Upper lobe of right lung (tissue), 1 donor: Measurements from ENCODE around the gene SCN8A. TPM values are rescaled to one million over a fixed set of nuclear protein-coding genes. Genes with fewer than 3 reads are reported as not detected.

Experiments
- ATAC-seq: fragments of 200-7000 bp; cut with Tn5 transposase; one replicate; pipeline ENCODE4 v1.9.1; 2020; ENCODE audit warnings: mild to moderate bottlenecking, moderate library complexity
- DNase-seq: peaks from one replicate; pipeline ENCODE4 v3.0.0-alpha.2; 2020
- H3K27ac ChIP-seq: fragments of 200-600 bp; one replicate; pipeline ENCODE4 v1.8.0; 2022
- H3K27me3 ChIP-seq: fragments of 200-600 bp; one replicate; pipeline ENCODE4 v1.8.0; 2022; ENCODE audit warnings: mild to moderate bottlenecking
- H3K36me3 ChIP-seq: fragments of 200-600 bp; one replicate; pipeline ENCODE4 v1.8.0; 2022
- H3K4me1 ChIP-seq: fragments of 200-600 bp; one replicate; pipeline ENCODE4 v1.8.0; 2022
- H3K4me3 ChIP-seq: fragments of 200-600 bp; one replicate; pipeline ENCODE4 v1.8.0; 2022; ENCODE audit warnings: mild to moderate bottlenecking
- H3K9me3 ChIP-seq: fragments of 200-600 bp; one replicate; pipeline ENCODE4 v1.8.0; 2022
- intact Hi-C: fragments of 100-400 bp; cut with DNase I; formaldehyde crosslinking; loops from one replicate; pipeline ENCODE4 v1.11.0; 2022
- total RNA-seq: library from RNA; stranded (reverse); fragmentation: NEBNext Ultra II Directional; extraction: Animal tissue kit (Norgen Biotek cat#: 25700); gene quantifications from one replicate; pipeline ENCODE4 v1.2.1, GENCODE V29; 2021
- TF ChIP-seq, protein P1 (sequence below): fragments of 200-600 bp; IDR thresholded peaks from one replicate; pipeline ENCODE4 v1.8.0; 2022; ENCODE audit warnings: antibody characterized with exemption
- donor health status: DM: no; HTN: yes; CAD: no; lungs with severe emphysema.

The SCN8A gene
- total RNA-seq, 1 donor from 2014 or later = 1.1 TPM

DNA sequence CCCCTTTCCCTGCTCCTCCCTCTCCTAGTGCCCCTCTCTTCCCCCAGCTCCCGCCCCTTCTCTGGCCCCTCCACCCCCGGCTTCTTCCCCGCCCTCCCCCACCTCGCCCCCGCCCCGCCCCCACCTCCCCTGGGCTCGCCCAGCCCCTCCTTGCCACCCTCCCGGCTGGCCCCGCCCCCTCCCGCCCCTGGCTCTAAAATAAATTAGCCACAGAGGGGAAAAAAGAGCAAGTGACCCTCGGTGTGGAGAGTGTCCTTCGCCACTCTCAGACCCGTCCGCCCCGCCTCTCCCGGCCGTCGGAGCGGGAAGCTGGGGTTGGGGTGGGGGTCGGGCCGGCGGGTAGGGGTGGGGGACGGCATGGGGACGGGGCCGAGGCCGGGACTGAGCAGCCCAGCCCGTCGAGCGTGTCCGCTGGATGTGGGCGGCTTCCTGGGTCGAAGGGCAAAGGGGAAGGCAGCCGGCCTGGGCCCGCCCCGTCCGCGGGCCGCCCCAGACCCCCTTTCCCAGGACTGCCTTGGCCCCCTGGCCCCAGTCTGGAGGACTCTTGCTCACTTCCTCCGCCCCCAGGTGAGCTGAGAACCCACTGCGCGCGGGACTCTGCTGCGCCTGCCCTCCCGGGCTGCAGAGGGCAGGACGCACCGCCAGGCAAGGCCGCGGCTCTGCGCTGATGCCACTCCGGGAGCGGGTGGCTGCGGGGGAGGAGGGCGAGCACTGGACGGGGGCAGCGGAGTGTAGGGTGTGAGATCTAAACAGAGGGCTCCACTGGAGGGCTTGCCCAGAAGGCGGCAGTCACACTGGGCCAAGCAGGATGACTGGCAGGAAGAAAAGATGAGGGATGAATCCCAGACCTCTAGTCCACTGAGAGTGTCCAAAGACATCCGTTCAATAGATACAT lies 258.1 kb downstream of the SCN8A start:
- H3K4me3 ChIP-seq = peak overlapping the region; percentile 56
- ATAC-seq = peak; percentile 15

DNA sequence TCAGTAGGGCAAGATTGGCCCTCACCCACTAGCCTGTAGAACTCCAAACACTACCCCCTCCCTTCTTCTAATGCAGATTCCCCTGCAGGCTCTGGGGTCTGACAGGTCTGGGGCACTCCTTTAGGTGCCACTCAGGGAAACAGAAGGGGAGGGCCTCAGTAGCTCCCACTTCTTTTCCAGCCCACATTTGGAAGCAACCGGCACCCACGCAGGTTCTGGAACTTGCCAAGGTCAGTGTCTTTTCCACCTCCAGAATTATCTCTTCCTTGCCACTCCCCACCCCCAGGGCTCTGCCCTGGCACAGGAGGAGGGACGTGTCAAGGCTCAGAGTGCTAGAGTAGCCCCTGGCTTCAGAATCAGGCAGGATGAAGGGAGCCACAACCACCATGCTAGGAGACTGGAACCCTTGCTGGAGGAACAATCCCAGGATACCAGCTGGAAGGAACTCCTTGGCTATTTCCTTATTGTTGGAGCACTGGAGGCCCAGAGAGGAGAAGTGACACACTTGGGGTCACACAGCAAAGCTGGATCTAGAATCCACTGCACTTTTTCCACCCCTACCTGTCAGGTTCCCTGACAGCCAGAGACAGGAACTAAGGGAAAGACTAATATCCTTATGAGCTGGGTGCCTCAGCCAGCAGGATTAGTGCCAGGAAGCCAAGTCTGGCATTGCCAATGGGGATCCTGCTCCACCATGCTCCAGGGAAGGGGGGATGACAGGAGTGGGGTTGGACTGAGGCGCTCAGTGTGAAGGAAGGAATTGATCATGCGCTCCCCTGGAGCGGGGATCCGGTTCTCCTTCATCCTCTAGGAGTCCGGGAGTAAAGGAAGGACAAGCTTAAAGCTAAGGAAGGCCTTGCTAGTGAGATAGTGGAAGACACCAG lies 259.3 kb downstream of the SCN8A start:
- DNase-seq (no peak), ATAC-seq (no peak)
- TF ChIP-seq, protein P1, sequence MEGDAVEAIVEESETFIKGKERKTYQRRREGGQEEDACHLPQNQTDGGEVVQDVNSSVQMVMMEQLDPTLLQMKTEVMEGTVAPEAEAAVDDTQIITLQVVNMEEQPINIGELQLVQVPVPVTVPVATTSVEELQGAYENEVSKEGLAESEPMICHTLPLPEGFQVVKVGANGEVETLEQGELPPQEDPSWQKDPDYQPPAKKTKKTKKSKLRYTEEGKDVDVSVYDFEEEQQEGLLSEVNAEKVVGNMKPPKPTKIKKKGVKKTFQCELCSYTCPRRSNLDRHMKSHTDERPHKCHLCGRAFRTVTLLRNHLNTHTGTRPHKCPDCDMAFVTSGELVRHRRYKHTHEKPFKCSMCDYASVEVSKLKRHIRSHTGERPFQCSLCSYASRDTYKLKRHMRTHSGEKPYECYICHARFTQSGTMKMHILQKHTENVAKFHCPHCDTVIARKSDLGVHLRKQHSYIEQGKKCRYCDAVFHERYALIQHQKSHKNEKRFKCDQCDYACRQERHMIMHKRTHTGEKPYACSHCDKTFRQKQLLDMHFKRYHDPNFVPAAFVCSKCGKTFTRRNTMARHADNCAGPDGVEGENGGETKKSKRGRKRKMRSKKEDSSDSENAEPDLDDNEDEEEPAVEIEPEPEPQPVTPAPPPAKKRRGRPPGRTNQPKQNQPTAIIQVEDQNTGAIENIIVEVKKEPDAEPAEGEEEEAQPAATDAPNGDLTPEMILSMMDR = no peak

More for the DNA sequence above, 258.1 kb downstream of the SCN8A start:
- H3K4me1 ChIP-seq = peaks cover 33% of the 10 kb centered on the region
- no peaks in the 10 kb centered on the region for H3K9me3 ChIP-seq
- no peaks in the 10 kb centered on the region for H3K36me3 ChIP-seq
- no peak for DNase-seq
- H3K27ac ChIP-seq = peak overlapping the region; percentile 4
- H3K27me3 ChIP-seq = peaks cover 41% of the 10 kb centered on the region
- TF ChIP-seq, protein P1 = no peak
- intact Hi-C loops = no loop called here

DNA sequence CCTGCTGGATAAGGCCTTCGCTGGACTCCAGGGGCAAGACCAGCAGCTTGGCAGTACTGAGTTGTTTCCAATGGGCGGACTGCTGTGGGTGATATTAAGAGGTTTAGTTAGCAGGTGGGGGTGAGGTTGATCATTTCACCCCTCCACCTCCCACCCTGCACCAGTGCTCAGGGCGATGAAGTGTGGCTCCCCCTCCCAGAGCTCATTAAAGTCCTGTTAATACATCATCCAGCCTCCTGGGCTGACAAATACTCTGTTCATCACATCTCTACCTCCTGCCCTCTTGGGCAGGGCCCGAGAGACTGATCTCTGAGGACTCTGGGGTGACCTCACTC lies 259.9 kb downstream of the SCN8A start:
- Histone ChIP-seq H3K36me3 (no peaks in the 10 kb centered on the region), H3K27ac (no peak overlapping the region), H3K27me3 (peaks cover 23% of the 10 kb centered on the region), H3K4me3 (no peak overlapping the region), H3K9me3 (no peaks in the 10 kb centered on the region), H3K4me1 (peaks cover 37% of the 10 kb centered on the region)
- intact Hi-C loops = no loop called here
- ATAC-seq (no peak), DNase-seq (no peak)
- TF ChIP-seq, protein P1 = no peak

More for the DNA sequence above, 259.3 kb downstream of the SCN8A start:
- H3K27ac ChIP-seq = no peak overlapping the region
- no peaks in the 10 kb centered on the region for H3K9me3 ChIP-seq
- peaks cover 33% of the 10 kb centered on the region for H3K4me1 ChIP-seq
- H3K4me3 ChIP-seq = no peak overlapping the region
- no peaks in the 10 kb centered on the region for H3K36me3 ChIP-seq
- intact Hi-C loops = no loop called here
- peaks cover 30% of the 10 kb centered on the region for H3K27me3 ChIP-seq

DNA sequence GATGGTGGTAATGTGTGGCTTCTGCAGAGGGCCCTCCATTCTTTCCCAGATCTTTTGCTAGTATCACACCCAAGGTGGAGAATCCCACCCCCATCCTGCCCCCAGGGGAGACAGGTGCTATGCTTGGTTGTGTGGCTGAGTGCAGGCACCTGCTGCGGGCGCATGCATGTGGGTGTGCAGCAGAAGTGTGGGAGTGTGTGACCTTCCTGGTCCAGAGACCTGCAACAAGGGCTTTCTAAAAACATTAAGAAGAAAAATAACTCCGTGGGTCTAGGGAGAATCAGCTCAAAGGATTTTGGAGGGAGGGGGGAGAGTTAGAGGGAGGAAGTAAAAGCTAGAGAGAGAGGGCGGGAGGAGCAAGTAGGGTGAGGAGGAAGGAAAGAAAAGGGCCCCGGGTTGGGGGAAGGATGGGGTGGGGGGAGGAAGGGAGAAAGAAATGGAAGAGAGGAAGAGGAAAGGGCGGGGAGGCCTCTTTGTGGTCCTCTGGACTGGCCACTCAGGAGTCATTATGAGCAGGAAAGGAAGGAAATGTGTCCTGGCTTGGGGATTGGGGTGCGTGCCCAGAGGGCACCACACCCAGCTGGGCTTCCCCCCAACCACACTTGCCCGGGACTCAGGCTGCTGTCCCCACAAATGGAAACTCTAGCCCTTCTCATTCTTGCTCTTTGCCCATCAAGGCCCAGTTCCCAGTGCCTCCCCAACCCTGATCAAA lies 260.5 kb downstream of the SCN8A start:
- H3K4me1 ChIP-seq = peaks cover 37% of the 10 kb centered on the region

More for the DNA sequence above, 260.5 kb downstream of the SCN8A start:
- Histone ChIP-seq H3K27ac (peak overlapping the region; percentile 60), H3K4me3 (no peak overlapping the region), H3K36me3 (no peaks in the 10 kb centered on the region), H3K27me3 (peaks cover 17% of the 10 kb centered on the region), H3K9me3 (no peaks in the 10 kb centered on the region)
- intact Hi-C loops = no loop called here
- ATAC-seq (no peak), DNase-seq (no peak)
- TF ChIP-seq, protein P1 = no peak
